Measurements from ENCODE around the gene OPRPN. TPM values are rescaled to one million over a fixed set of nuclear protein-coding genes. Genes with fewer than 3 reads are reported as not detected.

OPRPN gene
- total and polyA plus RNA-seq, 2 of the 8 experiments (the other 6 are each of a cell fraction or from before 2014, with no cell fraction given): not detected

DNA sequence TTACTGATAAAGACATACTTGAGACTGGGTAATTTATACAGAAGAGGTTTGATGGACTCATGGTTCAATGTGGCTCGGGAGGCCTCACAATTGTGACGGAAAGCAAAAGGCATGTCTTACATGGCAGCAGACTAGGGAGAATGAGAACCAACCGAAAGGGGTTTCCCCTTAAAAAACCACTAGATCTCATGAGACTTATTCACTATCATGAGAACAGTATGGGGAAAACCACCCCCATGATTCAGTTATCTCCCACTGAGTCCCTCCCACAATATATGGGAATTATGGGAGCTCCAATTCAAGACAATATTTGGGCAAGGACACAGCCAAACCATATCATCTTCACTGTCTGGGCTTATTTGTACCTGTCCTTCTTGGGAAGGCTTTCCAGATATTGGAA is 51.5 kb downstream of the OPRPN start:
- Histone ChIP-seq H2BK5ac (ENCODE audit: low read depth, low read length) (no peak overlapping the region), H3K79me2 (ENCODE audit: control insufficient read depth in 1 of 2, insufficient read depth in 2 of 2, low read length in 2 of 2) (no peaks in the 10 kb centered on the region), H2BK120ac (replicated peaks; ENCODE audit: low read depth, low read length) (no peak overlapping the region), H3K18ac (ENCODE audit: extremely low read depth, low read length) (no peak overlapping the region), H4K5ac (ENCODE audit: insufficient read length, low read depth, low read length) (no peak overlapping the region), H2AK5ac (ENCODE audit: low read depth, low read length) (no peak overlapping the region), H4K20me1 (replicated peaks in 1 of 2; ENCODE audit: control insufficient read depth in 1 of 2, insufficient read depth in 2 of 2, low read length in 2 of 2) (no peaks in the 10 kb centered on the region), H3K4ac (replicated peaks; ENCODE audit: insufficient read length, low read depth, low read length) (no peak overlapping the region), H3K56ac (replicated peaks; ENCODE audit: insufficient read length, low read depth, low read length) (no peak overlapping the region), H3K9me3 (ENCODE audit: insufficient read depth in 2 of 2, low read depth in 1 of 2, low read length in 1 of 2) (no peaks in the 10 kb centered on the region), H2BK15ac (ENCODE audit: low read length) (no peak overlapping the region), H4K8ac (ENCODE audit: extremely low read depth, insufficient read depth, low read length) (no peak overlapping the region), H3K14ac (ENCODE audit: insufficient read length) (no peak overlapping the region), H3K79me1 (ENCODE audit: low read depth, low read length) (no peaks in the 10 kb centered on the region), H2BK20ac (ENCODE audit: low read length) (no peak overlapping the region), H3K4me1 (replicated peaks in 1 of 4; ENCODE audit: control insufficient read depth in 3 of 4, insufficient read depth in 4 of 4, low read length in 3 of 4) (no peaks in the 10 kb centered on the region), H4K91ac (replicated peaks; ENCODE audit: insufficient read length, low read length) (no peak overlapping the region), H3K4me3 (ENCODE audit: extremely low read depth in 1 of 4, insufficient read depth in 2 of 4, low read depth in 3 of 4, low read length in 4 of 4) (no peak overlapping the region), H2AFZ (ENCODE audit: low read length) (no peak overlapping the region), H2BK12ac (ENCODE audit: low read depth, low read length) (no peak overlapping the region), H3K36me3 (ENCODE audit: control insufficient read depth in 2 of 4, insufficient read depth in 4 of 4, low read length in 3 of 4) (no peaks in the 10 kb centered on the region), H3K23me2 (ENCODE audit: low read depth, low read length) (no peaks in the 10 kb centered on the region; the same call in 1 of the 2 replicates), H3K27ac (ENCODE audit: low read depth, low read length) (no peak overlapping the region), H3K4me2 (ENCODE audit: insufficient read depth in 1 of 2, low read depth in 2 of 2, low read length in 2 of 2) (no peak overlapping the region), H3K27me3 (replicated peaks in 1 of 4; ENCODE audit: control insufficient read depth in 3 of 4, extremely low read depth in 1 of 4, insufficient read depth in 3 of 4, low read length in 3 of 4) (no peaks in the 10 kb centered on the region), H3K23ac (ENCODE audit: insufficient read length) (no peak overlapping the region), H3K9ac (replicated peaks in 1 of 4; ENCODE audit: extremely low read depth in 1 of 4, low read depth in 3 of 4, low read length in 3 of 4) (no peak overlapping the region)
- 92% methylated on average over 3 of the region's 3 CpGs; no CpG with 5 or more reads in 1 of the 2 experiments for WGBS, 2 experiments (ENCODE audit: extremely low coverage in 1 of 2, insufficient coverage in 1 of 2, insufficient read length in 1 of 2, insufficient replicate concordance in 2 of 2, low coverage in 1 of 2, low lambda C conversion rate in 2 of 2, missing lambda C conversion rate in 1 of 2)
- FAIRE-seq (no peak), DNase-seq (ENCODE audit: low read depth in 1 of 2, low spot score in 2 of 2) (no peak)
- TF ChIP-seq, protein P1, sequence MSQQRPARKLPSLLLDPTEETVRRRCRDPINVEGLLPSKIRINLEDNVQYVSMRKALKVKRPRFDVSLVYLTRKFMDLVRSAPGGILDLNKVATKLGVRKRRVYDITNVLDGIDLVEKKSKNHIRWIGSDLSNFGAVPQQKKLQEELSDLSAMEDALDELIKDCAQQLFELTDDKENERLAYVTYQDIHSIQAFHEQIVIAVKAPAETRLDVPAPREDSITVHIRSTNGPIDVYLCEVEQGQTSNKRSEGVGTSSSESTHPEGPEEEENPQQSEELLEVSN (IDR thresholded peaks at IDR 0.05): no peak
- ChIA-PET POLR2A (ENCODE audit: partially characterized antibody) (no interaction called here), CTCF (ENCODE audit: partially characterized antibody) (no interaction called here)
